HepG2 (cell line): ENCODE measurements around the gene POMT2. TPM values are rescaled to one million over a fixed set of nuclear protein-coding genes. Genes with fewer than 3 reads are reported as not detected.

Experiments
- ATAC-seq: fragments of 200-7000 bp; cut with Tn5 transposase; 3 replicates; pipeline ENCODE4 v1.9.1; 2020; ENCODE audit warnings: mild to moderate bottlenecking, moderate library complexity
- BruUV-seq: library from RNA; stranded (reverse); fragments of 400-500 nt; replicated peaks from 2 replicates; lab custom pipeline; 2021; lab: Mats Ljungman, UMichigan
- CTCF ChIA-PET: fragments of 300-600 bp; formaldehyde crosslinking; extraction: SDS; loops from one replicate; lab custom pipeline; 2021; ENCODE audit warnings: low total read pairs, inconsistent platforms, low intra/inter-chr PET ratio; lab: Yijun Ruan, JAX
- POLR2A ChIA-PET: fragments of 350-600 bp; sonication (Branson Sonifier 250); formaldehyde crosslinking; loops from one replicate; lab custom pipeline; 2020; ENCODE audit warnings: antibody characterized with exemption, inconsistent platforms; lab: Yijun Ruan, JAX
- DNase-seq: peaks from one replicate; pipeline ENCODE4 v3.0.0-alpha.2; 2015; ENCODE audit warnings: low spot score
- FAIRE-seq: peaks from 3 replicates; lab custom pipeline; 2011; peaks lifted over from hg19 to GRCh38; lab: Jason Lieb, UNC
- H2AFZ ChIP-seq: one replicate; pipeline ENCODE4 v1.6.1; 2011; ENCODE audit warnings: low read length, inconsistent platforms
- H3K27ac ChIP-seq: fragments of 300-600 bp; 3 replicates; pipeline ENCODE4 v1.8.0; 2011; ENCODE audit warnings: mixed run types, mild to moderate bottlenecking, mixed read lengths, low read length, inconsistent platforms; ENCODE audit not compliant: insufficient read depth; ENCODE audit errors: extremely low read length
- H3K27me3 ChIP-seq, 2 experiments: fragments of 200-600 bp in 1 of 2; 2 replicates in 1 of 2; 3 replicates in 1 of 2; pipeline versions ENCODE4 v1.6.0 to v1.8.0; 2011; ENCODE audit warnings: low read length in 2 of 2, mild to moderate bottlenecking in 2 of 2, moderate library complexity in 2 of 2, inconsistent platforms in 1 of 2; ENCODE audit not compliant: insufficient read depth in 2 of 2, control insufficient read depth in 1 of 2
- H3K36me3 ChIP-seq, 2 experiments: fragments of 200-600 bp in 1 of 2; replicated peaks in 1 of 2; 2 replicates in 1 of 2; 3 replicates in 1 of 2; pipeline versions ENCODE4 v1.5.1 to v1.8.0; 2011; ENCODE audit warnings: low read length in 2 of 2, inconsistent platforms in 1 of 2; ENCODE audit not compliant: insufficient read depth in 2 of 2, control insufficient read depth in 1 of 2
- H3K4me1 ChIP-seq: 2 replicates; pipeline ENCODE4 v1.5.1; 2012; ENCODE audit warnings: low read length, inconsistent platforms; ENCODE audit not compliant: insufficient read depth
- H3K4me2 ChIP-seq: 2 replicates; pipeline ENCODE4 v1.6.0; 2011; ENCODE audit warnings: low read depth, low read length, inconsistent platforms
- H3K4me3 ChIP-seq, 3 experiments: fragments of 200-600 bp in 1 of 3; sonication (generic), shearing (Covaris generic) in 1 of 3; replicated peaks in 1 of 3; 2 replicates each; pipeline ENCODE4 v1.5.1; 2011 to 2016; ENCODE audit warnings: low read length in 3 of 3, inconsistent platforms in 2 of 3, low read depth in 2 of 3, mild to moderate bottlenecking in 2 of 3, control low read depth in 1 of 3, mixed read lengths in 1 of 3; ENCODE audit not compliant: insufficient read depth in 1 of 3
- H3K79me2 ChIP-seq: one replicate; pipeline ENCODE4 v1.6.1; 2011; ENCODE audit warnings: low read length, inconsistent platforms; ENCODE audit not compliant: insufficient read depth
- H3K9ac ChIP-seq: 2 replicates; pipeline ENCODE4 v1.6.0; 2011; ENCODE audit warnings: mild to moderate bottlenecking, low read depth, low read length, inconsistent platforms; ENCODE audit not compliant: insufficient read depth
- H3K9me3 ChIP-seq: 2 replicates; pipeline ENCODE4 v1.5.1; 2012; ENCODE audit warnings: mild to moderate bottlenecking, low read length
- H4K20me1 ChIP-seq: 2 replicates; pipeline ENCODE4 v1.6.0; 2011; ENCODE audit warnings: inconsistent platforms, mild to moderate bottlenecking, low read length, moderate library complexity; ENCODE audit not compliant: insufficient read depth
- BRCA1 ChIP-seq: sonication (generic); formaldehyde crosslinking; IDR thresholded peaks from 2 replicates; pipeline ENCODE4 v1.4.0; 2020; ENCODE audit warnings: missing genetic modification reagents
- CEBPG ChIP-seq: IDR thresholded peaks from 2 replicates; pipeline ENCODE4 v1.6.1; 2016
- FOXA1 ChIP-seq, 2 experiments: fragments of 450-650 bp in 1 of 2; sonication (generic) in 1 of 2; formaldehyde crosslinking in 1 of 2; IDR thresholded peaks; 2 replicates each; pipeline versions ENCODE4 v1.4.0 to v1.6.1; 2016 to 2020; ENCODE audit warnings: missing genetic modification reagents in 1 of 2
- FOXA3 ChIP-seq: IDR thresholded peaks from 2 replicates; pipeline ENCODE4 v1.6.1; 2016; ENCODE audit warnings: missing genetic modification reagents, missing compliant biosample characterization
- FOXO1 ChIP-seq: sonication (generic); formaldehyde crosslinking; IDR thresholded peaks from 2 replicates; pipeline ENCODE4 v1.4.0; 2020; ENCODE audit warnings: missing genetic modification reagents
- GATAD2A ChIP-seq: IDR thresholded peaks from 2 replicates; pipeline ENCODE4 v1.6.1; 2016
- MAFF ChIP-seq: IDR thresholded peaks from 2 replicates; pipeline ENCODE4 v1.6.1; 2011; ENCODE audit warnings: low read depth, low read length, improper control_type of control experiment
- POLR2A ChIP-seq, 2 experiments: IDR thresholded peaks; 2 replicates each; pipeline ENCODE4 v1.6.1; 2011; ENCODE audit warnings: low read depth in 2 of 2, low read length in 2 of 2, mild to moderate bottlenecking in 1 of 2, moderate library complexity in 1 of 2; ENCODE audit not compliant: insufficient read depth in 1 of 2
- RBFOX2 ChIP-seq: fragments of 200-400 bp; formaldehyde crosslinking; IDR thresholded peaks from 2 replicates; pipeline ENCODE4 v1.6.1; 2017; ENCODE audit warnings: low read depth, mild to moderate bottlenecking, low read length
- SAFB2 ChIP-seq: sonication (generic); formaldehyde crosslinking; IDR thresholded peaks from 2 replicates; pipeline ENCODE4 v1.5.1; 2020; ENCODE audit warnings: missing genetic modification reagents, low read depth, mild to moderate bottlenecking, borderline replicate concordance
- SKI ChIP-seq: fragments of 450-650 bp; IDR thresholded peaks from one replicate; pipeline ENCODE4 v1.6.1; 2018; ENCODE audit warnings: mild to moderate bottlenecking; ENCODE audit not compliant: partially characterized antibody
- THAP11 ChIP-seq: IDR thresholded peaks from 2 replicates; pipeline ENCODE4 v1.6.1; 2016; ENCODE audit warnings: missing biosample characterization, missing genetic modification reagents
- ZNF776 ChIP-seq: sonication (generic); formaldehyde crosslinking; IDR thresholded peaks from 2 replicates; pipeline ENCODE4 v1.4.0; 2020; ENCODE audit warnings: mild to moderate bottlenecking, missing genetic modification reagents
- WGBS: methylation state at CpG from one replicate; pipeline ENCODE4 v1.1.6; 2017; ENCODE audit warnings: low lambda C conversion rate; 5-methylcytosine and 5-hydroxymethylcytosine counted together
- in situ Hi-C: cut with HindIII; loops from 2 replicates; pipeline ENCODE4 v1.10.0; 2017; ENCODE audit warnings: low pct_unique_long_range_greater_than_20kb; ENCODE audit not compliant: extremely low pct_ligation_motif_present
- intact Hi-C: fragments of 100-400 bp; cut with micrococcal nuclease; formaldehyde crosslinking; loops from one replicate; pipeline ENCODE4 v1.10.0; 2022; ENCODE audit not compliant: unreplicated experiment
- polyA plus RNA-seq, 8 experiments: library from polyadenylated mRNA; depleted of rRNA in 3 of 8; stranded (reverse) in 7 of 8; unstranded in 1 of 8; fragments of >200 nt; fragmentation: Illumina TruSeq in 4 of 8; extraction: Trizol in 4 of 8; gene quantifications; 2 replicates each; pipeline versions ENCODE4 v1.2.1 to v1.2.3, GENCODE V29; 2011 to 2016; ENCODE audit warnings: low read depth in 4 of 8, missing spikeins in 1 of 8, mixed read lengths in 1 of 8; ENCODE audit not compliant: insufficient read depth in 1 of 8
- total RNA-seq, 5 experiments: library from RNA; depleted of rRNA; stranded (reverse); fragments of >200 nt; fragmentation: Illumina TruSeq; extraction: Trizol; gene quantifications; 2 replicates each; pipeline ENCODE4 v1.2.3, GENCODE V29; 2016; ENCODE audit warnings: low read depth in 1 of 5
- TF ChIP-seq, protein P1 (sequence below): sonication (generic); formaldehyde crosslinking; IDR thresholded peaks from 2 replicates; pipeline ENCODE4 v1.4.0; 2020; ENCODE audit warnings: mild to moderate bottlenecking, missing genetic modification reagents, borderline replicate concordance
- TF ChIP-seq, protein P2 (sequence below): IDR thresholded peaks from 2 replicates; pipeline ENCODE4 v1.6.1; 2016; ENCODE audit warnings: low read depth, borderline replicate concordance
- TF ChIP-seq, protein P3 (sequence below): sonication (generic); formaldehyde crosslinking; IDR thresholded peaks from 2 replicates; pipeline ENCODE4 v1.4.0; 2020; ENCODE audit warnings: missing genetic modification reagents
- TF ChIP-seq, protein P4 (sequence below): sonication (generic); formaldehyde crosslinking; IDR thresholded peaks from 2 replicates; pipeline ENCODE4 v1.4.0; 2020; ENCODE audit warnings: missing genetic modification reagents

The POMT2 gene
- total and polyA plus RNA-seq, 2 of the 13 experiments (the other 11 are each of a cell fraction or from before 2014, with no cell fraction given), result 15.3 to 15.9 TPM

DNA sequence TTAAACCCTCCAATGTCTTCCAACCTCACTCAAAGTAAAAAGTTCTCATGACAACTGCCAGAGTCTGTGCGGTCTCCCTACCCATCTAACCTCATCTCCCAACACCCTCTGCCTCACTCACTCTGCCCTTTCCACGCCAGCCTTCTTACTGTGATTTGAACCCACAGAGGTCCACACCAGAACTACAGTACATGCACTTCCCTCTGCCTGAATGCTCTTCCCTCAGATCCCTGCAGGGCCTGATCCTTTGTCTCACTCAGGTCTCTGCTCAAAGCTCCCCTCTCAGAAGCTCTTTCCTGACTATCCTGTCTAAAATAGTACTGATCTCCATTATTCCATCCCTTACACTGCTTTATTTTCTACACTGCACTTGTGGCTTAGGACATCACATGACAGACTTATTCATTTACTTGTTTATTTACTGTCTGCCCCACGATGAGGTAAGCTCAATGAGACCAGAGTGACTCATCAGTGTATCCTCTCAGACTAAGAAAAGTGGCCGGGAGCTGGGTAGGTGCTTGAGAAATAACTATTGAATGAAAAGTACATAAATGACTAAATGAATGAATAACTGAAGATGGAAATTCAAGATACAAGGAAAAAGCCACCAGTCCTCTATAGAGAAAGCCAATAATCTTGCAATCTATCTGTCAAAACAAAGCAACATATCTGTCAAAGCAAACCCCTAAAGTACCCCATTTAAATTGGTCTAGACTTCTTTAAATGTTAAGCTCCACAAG, 17.1 kb downstream of the POMT2 start:
- H3K9ac ChIP-seq, result peak overlapping the region; percentile 55; the same call in 1 of the 2 replicates
- DNase-seq (peak; percentile 89), ATAC-seq (peak; percentile 74), FAIRE-seq (peak; percentile 39)
- no peaks in the 10 kb centered on the region for H3K27me3 ChIP-seq
- POLR2A ChIA-PET, result interaction anchor here (0.7 to 5.3 kb wide), 5 partner anchors 11 to 156 kb away, joined by 3 to 70 read pairs (median 3); partner anchors contain the start of genes GSTZ1 and POMT2
- H3K4me1 ChIP-seq, result peaks cover 56% of the 10 kb centered on the region
- peak overlapping the region; percentile 36 for H3K4me2 ChIP-seq
- CTCF ChIA-PET, result interaction anchor here (4.3 kb wide), 1 partner anchor 12 kb away, joined by 54 read pairs; no protein-coding TSS in a partner anchor
- H2AFZ ChIP-seq, result no peak overlapping the region
- H3K27ac ChIP-seq, result peak overlapping the region; percentile 66
- no TSS peak for BruUV-seq
- WGBS, result 48% methylated on average over 4 of the region's 4 CpGs
- in situ Hi-C loops, result loop anchor here (10.0 kb wide), 2 partner anchors 111 to 241 kb away; no protein-coding TSS in a partner anchor
- H3K9me3 ChIP-seq, result no peaks in the 10 kb centered on the region
- no peak overlapping the region for H3K4me3 ChIP-seq
- peaks cover 14 to 27% of the 10 kb centered on the region in 2 experiments for H3K36me3 ChIP-seq
- intact Hi-C loops, result loop anchor here (1.0 kb wide), 1 partner anchor 17 kb away; the partner anchor contains the start of gene POMT2
- H4K20me1 ChIP-seq, result no peaks in the 10 kb centered on the region
- H3K79me2 ChIP-seq, result no peaks in the 10 kb centered on the region
- TF ChIP-seq SKI, result peak; percentile 61
- 0 out of 4 replicates have a peak, but pooled peaks of 1 of the 2 experiments have one; percentile 4 for TF ChIP-seq POLR2A (IDR thresholded peaks at IDR 0.05; ENCODE audit: insufficient read depth in 1 of 2, low read depth in 2 of 2, low read length in 2 of 2)
- TF ChIP-seq, protein P1, sequence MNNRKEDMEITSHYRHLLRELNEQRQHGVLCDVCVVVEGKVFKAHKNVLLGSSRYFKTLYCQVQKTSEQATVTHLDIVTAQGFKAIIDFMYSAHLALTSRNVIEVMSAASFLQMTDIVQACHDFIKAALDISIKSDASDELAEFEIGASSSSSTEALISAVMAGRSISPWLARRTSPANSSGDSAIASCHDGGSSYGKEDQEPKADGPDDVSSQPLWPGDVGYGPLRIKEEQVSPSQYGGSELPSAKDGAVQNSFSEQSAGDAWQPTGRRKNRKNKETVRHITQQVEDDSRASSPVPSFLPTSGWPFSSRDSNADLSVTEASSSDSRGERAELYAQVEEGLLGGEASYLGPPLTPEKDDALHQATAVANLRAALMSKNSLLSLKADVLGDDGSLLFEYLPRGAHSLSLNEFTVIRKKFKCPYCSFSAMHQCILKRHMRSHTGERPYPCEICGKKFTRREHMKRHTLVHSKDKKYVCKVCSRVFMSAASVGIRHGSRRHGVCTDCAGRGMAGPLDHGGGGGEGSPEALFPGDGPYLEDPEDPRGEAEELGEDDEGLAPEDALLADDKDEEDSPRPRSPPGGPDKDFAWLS (CRISPR knock-in tag), result no peak
- no peak for TF ChIP-seq ZNF776 (CRISPR knock-in tag)
- TF ChIP-seq GATAD2A (CRISPR knock-in tag), result peak; percentile 70
- no peak; the same call in 1 of the 2 replicates for TF ChIP-seq FOXO1 (CRISPR knock-in tag)
- peak; percentile 58; the same call in 1 of the 2 replicates for TF ChIP-seq CEBPG (CRISPR knock-in tag)
- TF ChIP-seq, protein P2, sequence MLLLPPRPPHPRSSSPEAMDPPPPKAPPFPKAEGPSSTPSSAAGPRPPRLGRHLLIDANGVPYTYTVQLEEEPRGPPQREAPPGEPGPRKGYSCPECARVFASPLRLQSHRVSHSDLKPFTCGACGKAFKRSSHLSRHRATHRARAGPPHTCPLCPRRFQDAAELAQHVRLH (CRISPR knock-in tag), result 0 out of 2 replicates have a peak, but pooled peaks have one; percentile 10
- TF ChIP-seq, protein P3, sequence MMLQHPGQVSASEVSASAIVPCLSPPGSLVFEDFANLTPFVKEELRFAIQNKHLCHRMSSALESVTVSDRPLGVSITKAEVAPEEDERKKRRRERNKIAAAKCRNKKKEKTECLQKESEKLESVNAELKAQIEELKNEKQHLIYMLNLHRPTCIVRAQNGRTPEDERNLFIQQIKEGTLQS (CRISPR knock-in tag), result peak; percentile 76; the same call in 1 of the 2 replicates
- TF ChIP-seq MAFF, result 0 out of 2 replicates have a peak, but pooled peaks have one; percentile 11
- TF ChIP-seq RBFOX2, result no peak
- peak; percentile 75 for TF ChIP-seq FOXA3
- TF ChIP-seq, protein P4, sequence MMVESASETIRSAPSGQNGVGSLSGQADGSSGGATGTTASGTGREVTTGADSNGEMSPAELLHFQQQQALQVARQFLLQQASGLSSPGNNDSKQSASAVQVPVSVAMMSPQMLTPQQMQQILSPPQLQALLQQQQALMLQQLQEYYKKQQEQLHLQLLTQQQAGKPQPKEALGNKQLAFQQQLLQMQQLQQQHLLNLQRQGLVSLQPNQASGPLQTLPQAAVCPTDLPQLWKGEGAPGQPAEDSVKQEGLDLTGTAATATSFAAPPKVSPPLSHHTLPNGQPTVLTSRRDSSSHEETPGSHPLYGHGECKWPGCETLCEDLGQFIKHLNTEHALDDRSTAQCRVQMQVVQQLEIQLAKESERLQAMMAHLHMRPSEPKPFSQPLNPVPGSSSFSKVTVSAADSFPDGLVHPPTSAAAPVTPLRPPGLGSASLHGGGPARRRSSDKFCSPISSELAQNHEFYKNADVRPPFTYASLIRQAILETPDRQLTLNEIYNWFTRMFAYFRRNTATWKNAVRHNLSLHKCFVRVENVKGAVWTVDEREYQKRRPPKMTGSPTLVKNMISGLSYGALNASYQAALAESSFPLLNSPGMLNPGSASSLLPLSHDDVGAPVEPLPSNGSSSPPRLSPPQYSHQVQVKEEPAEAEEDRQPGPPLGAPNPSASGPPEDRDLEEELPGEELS (CRISPR knock-in tag), result peak; percentile 55
- 0 out of 2 replicates have a peak, but pooled peaks have one; percentile 29 for TF ChIP-seq THAP11
- TF ChIP-seq FOXA1 (IDR thresholded peaks at IDR 0.05), result no peak
- TF ChIP-seq FOXA1 (CRISPR knock-in tag; IDR thresholded peaks at IDR 0.05), result peak; percentile 61
- TF ChIP-seq SAFB2, result no peak
- TF ChIP-seq BRCA1 (CRISPR knock-in tag), result no peak
